Activated CD4-positive, alpha-beta T cell treated with anti-CD3 and anti-CD28 coated beads, Interleukin-2, amount 50 U/mL, for 1 hour (primary cell): Measurements from ENCODE around the gene FBLIM1.

Experiments used
- DNase-seq: peaks from one replicate; pipeline ENCODE4 v3.0.0-alpha.2; 2020

The FBLIM1 gene

GRCh38 chr1:15748690-15749398, 9.8 kb upstream of the FBLIM1 start:
- no peak for DNase-seq

GRCh38 chr1:15749399-15750291, 8.9 kb upstream of the FBLIM1 start:
- no peak for DNase-seq

- DNase-seq = no peak
Observed at GRCh38 chr1:15750924-15751323, 7.7 kb upstream of the FBLIM1 start.

- no peak for DNase-seq
Observed at GRCh38 chr1:15751717-15752116, 6.9 kb upstream of the FBLIM1 start.

- no peak for DNase-seq
Observed at GRCh38 chr1:15753776-15754175, 4.8 kb upstream of the FBLIM1 start.

GRCh38 chr1:15755021-15755645, 3.5 kb upstream of the FBLIM1 start:
- no peak for DNase-seq

- no peak for DNase-seq
Observed at GRCh38 chr1:15755646-15756040, 3.0 kb upstream of the FBLIM1 start.

GRCh38 chr1:15756143-15757015, 2.2 kb upstream of the FBLIM1 start:
- DNase-seq = no peak

- DNase-seq = no peak
Observed at GRCh38 chr1:15757016-15757543, 1.5 kb upstream of the FBLIM1 start.

- no peak for DNase-seq
Observed at GRCh38 chr1:15757575-15758342, 836 bp upstream of the FBLIM1 start.

- DNase-seq = no peak
Observed at GRCh38 chr1:15758953-15759661, 512 bp downstream of the FBLIM1 start.

- DNase-seq = no peak
Observed at GRCh38 chr1:15760520-15761211, 2.1 kb downstream of the FBLIM1 start.

GRCh38 chr1:15761366-15762128, 3.0 kb downstream of the FBLIM1 start:
- no peak for DNase-seq

- no peak for DNase-seq
Observed at GRCh38 chr1:15762546-15762945, 4.0 kb downstream of the FBLIM1 start.

- DNase-seq = no peak
Observed at GRCh38 chr1:15764269-15764764, 5.7 kb downstream of the FBLIM1 start.

GRCh38 chr1:15764890-15765289, 6.3 kb downstream of the FBLIM1 start:
- DNase-seq = no peak

- no peak for DNase-seq
Observed at GRCh38 chr1:15765495-15766194, 7.0 kb downstream of the FBLIM1 start.

- DNase-seq = no peak
Observed at GRCh38 chr1:15767941-15768340, 9.3 kb downstream of the FBLIM1 start.

GRCh38 chr1:15768388-15768787, 9.8 kb downstream of the FBLIM1 start:
- no peak for DNase-seq
